NT2/D1 (cell line): ENCODE results near the gene ARHGEF38.

Source experiments
- YY1 ChIP-seq: IDR thresholded peaks from 2 replicates; pipeline ENCODE4 v1.6.1; 2011; ENCODE audit not compliant: insufficient read length, insufficient read depth
- ZNF274 ChIP-seq: IDR thresholded peaks from 2 replicates; pipeline ENCODE4 v1.6.1; 2011; ENCODE audit warnings: mild to moderate bottlenecking, low read depth, low read length

DNA sequence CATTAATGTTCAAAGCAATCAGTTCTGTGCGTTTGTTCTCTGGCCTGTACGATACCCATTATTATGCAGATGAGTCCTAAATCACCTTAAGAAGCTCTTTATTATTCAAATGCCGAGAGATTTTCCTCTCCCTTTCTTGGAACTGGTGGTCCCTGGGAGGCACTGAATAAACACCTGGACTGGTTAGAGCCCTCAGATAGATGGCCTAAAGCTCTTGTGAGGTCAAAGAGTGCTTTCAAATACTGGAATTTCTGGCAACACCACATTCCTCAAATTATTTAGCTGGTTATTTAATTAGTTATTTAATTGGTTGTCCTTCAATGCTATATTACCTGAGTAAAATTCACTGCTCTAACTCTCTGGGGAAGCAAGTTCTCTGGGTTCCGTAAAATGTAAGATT is 3.0 kb downstream of the ARHGEF38 start:
- TF ChIP-seq ZNF274: no peak
- TF ChIP-seq YY1: no peak
